Measurements from ENCODE around the gene NUFIP1.

DNA sequence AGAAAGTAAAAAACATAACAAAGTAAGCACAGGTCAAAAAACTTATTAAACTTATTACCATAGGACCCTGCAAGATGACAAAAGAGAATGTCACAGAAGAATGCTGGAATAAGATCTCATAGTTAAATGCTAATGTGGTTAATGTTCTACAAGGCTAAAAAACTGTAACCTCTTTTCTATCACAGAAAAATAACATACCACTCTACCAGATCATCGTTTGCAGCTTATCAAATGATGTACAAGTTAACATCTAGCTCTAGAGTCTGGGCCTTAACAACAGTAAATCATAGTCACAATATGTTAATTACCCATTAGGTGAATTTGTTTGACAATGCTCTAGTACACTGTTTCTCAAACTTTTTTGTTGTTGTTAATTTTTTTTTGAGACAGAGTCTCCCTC lies 53.0 kb downstream of the NUFIP1 start:
- TF ChIP-seq TAF1 (IDR thresholded peaks at IDR 0.05; ENCODE audit: low read depth) (no peak), CREB1 (IDR thresholded peaks at IDR 0.05; ENCODE audit: low read depth) (no peak), REST (IDR thresholded peaks at IDR 0.05; ENCODE audit: low read depth) (no peak), RAD21 (IDR thresholded peaks at IDR 0.05; ENCODE audit: low read depth) (no peak), EP300 (IDR thresholded peaks at IDR 0.05; ENCODE audit: borderline replicate concordance) (no peak), NFIC (IDR thresholded peaks at IDR 0.05) (no peak), TCF12 (IDR thresholded peaks at IDR 0.05; ENCODE audit: low read depth) (no peak), EGR1 (IDR thresholded peaks at IDR 0.05) (no peak), YY1 (IDR thresholded peaks at IDR 0.05; ENCODE audit: low read depth) (no peak), CEBPB (IDR thresholded peaks at IDR 0.05) (no peak), ZBTB7A (IDR thresholded peaks at IDR 0.05; ENCODE audit: low read depth) (no peak), TEAD4 (IDR thresholded peaks at IDR 0.05) (no peak)
- TF ChIP-seq, protein P1, sequence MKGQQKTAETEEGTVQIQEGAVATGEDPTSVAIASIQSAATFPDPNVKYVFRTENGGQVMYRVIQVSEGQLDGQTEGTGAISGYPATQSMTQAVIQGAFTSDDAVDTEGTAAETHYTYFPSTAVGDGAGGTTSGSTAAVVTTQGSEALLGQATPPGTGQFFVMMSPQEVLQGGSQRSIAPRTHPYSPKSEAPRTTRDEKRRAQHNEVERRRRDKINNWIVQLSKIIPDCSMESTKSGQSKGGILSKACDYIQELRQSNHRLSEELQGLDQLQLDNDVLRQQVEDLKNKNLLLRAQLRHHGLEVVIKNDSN (IDR thresholded peaks at IDR 0.05) = no peak
- TF ChIP-seq, protein P2, sequence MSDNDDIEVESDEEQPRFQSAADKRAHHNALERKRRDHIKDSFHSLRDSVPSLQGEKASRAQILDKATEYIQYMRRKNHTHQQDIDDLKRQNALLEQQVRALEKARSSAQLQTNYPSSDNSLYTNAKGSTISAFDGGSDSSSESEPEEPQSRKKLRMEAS (IDR thresholded peaks at IDR 0.05) = no peak
